ENCODE measurements around the gene KCNIP3. TPM values are rescaled to one million over a fixed set of nuclear protein-coding genes. Genes with fewer than 3 reads are reported as not detected.
A peak's percentile ranks its signal among the peaks of the same experiment; 100 is the strongest.

The KCNIP3 gene
- total and polyA plus RNA-seq, 2 donors (not counting 1 experiment from before 2014, with no cell fraction given): not detected

DNA sequence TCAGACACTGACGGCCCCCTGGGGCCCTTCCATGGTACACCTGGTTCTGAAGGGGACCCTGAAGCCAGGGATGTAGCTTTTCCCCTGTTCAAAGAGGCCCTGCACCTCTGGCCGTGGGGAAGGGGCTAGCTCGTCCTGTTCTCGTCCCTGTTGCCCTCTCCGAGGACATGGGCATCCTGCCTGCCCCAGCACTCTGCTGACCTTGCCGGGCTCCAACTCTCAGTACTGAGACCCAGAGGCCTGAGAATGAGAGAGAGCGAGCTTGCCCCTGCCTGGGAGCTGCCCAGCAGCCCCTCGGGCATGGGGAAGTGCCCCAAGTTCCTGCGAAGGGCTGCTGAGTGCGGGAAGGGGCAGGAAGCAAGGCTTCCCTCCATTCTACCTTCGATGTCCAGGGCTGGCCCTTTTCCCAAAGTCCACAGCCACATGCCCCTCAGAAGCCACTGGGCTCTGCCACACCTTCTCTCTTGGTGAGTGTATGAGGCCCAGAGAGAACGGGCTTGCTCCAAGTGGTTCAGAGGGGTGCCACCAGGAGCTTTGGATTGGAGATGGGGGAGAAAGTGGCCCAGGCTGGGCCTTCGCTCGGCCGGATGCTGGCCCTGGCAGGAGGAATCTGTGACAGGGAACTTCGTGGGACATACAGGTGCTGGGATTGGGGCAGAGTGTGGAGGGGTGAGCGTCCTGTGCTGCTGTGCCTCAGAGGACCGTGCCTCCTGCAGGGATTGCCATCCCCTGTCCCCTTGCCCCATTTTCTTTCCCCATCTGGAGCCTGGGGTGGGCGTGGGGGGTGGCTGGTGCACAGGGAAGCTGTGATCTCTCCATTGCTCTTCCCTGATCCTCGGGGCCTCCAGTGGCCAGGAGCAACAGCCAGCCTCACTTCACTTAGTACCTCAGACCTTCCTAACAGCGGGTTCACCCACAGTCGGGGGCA is 50.8 kb downstream of the KCNIP3 start:
- ChIA-PET CTCF (no interaction called here), POLR2A (no interaction called here)
- H4K20me1 ChIP-seq (ENCODE audit: control insufficient read depth, insufficient read depth, low read length, poor library complexity, severe bottlenecking): no peaks in the 10 kb centered on the region
- H3K27me3 ChIP-seq (replicated peaks in 1 of 4; ENCODE audit: control extremely low read depth in 1 of 4, control insufficient read depth in 3 of 4, insufficient read depth in 4 of 4, low read length in 3 of 4): peaks cover 0 to 45% (median 12%) of the 10 kb centered on the region in 4 experiments
- no peaks in the 10 kb centered on the region for H3K9me3 Mint-ChIP-seq (ENCODE audit: insufficient read depth)
- H3K4me1 ChIP-seq (ENCODE audit: control insufficient read depth in 2 of 2, insufficient read depth in 2 of 2, low read length in 2 of 2): peaks cover 11% of the 10 kb centered on the region in 2 donors
- H3K4me3 ChIP-seq (ENCODE audit: control extremely low read depth in 1 of 5, extremely low read depth in 1 of 5, insufficient read depth in 1 of 5, low read depth in 2 of 5, low read length in 4 of 5): no peak overlapping the region
- H3K4me2 ChIP-seq (replicated peaks; ENCODE audit: low read depth, low read length, poor library complexity, severe bottlenecking): no peak overlapping the region
- H2AFZ ChIP-seq (ENCODE audit: insufficient read depth, low read depth, low read length, poor library complexity, severe bottlenecking): no peak overlapping the region
- peak overlapping the region; percentile 59 for H3K4me3 Mint-ChIP-seq
- no peaks in the 10 kb centered on the region for H3K36me3 ChIP-seq (replicated peaks in 1 of 2; ENCODE audit: control extremely low read depth in 1 of 2, control insufficient read depth in 1 of 2, extremely low read depth in 1 of 2, insufficient read depth in 2 of 2, low read length in 1 of 2)
- no peak overlapping the region for H3K9ac ChIP-seq (ENCODE audit: low read length)
- H3K27ac ChIP-seq (ENCODE audit: low read length in 2 of 2): no peak overlapping the region
- peaks cover 0 to 4% (median 0%) of the 10 kb centered on the region in 3 donors for H3K9me3 ChIP-seq (ENCODE audit: control extremely low read depth in 1 of 3, control insufficient read depth in 2 of 3, insufficient read depth in 1 of 3, low read length in 2 of 3)
- H3K4me1 Mint-ChIP-seq: peaks cover 11% of the 10 kb centered on the region
- WGBS (ENCODE audit: insufficient coverage): 75% methylated on average over 10 of the region's 22 CpGs
- DNase-seq (no peak), ATAC-seq (ENCODE audit: low read depth) (no peak)
- H3K27ac Mint-ChIP-seq: no peak overlapping the region
- TF ChIP-seq EZH2 (IDR thresholded peaks at IDR 0.05; ENCODE audit: borderline replicate concordance, insufficient read depth, low read depth, low read length, poor library complexity, severe bottlenecking) (no peak), CTCF (IDR thresholded peaks at IDR 0.05) (no peak)
- peaks cover 35% of the 10 kb centered on the region for H3K27me3 Mint-ChIP-seq
- intact Hi-C loops (cut with micrococcal nuclease): no loop called here
- no peaks in the 10 kb centered on the region for H3K79me2 ChIP-seq (ENCODE audit: control insufficient read depth, insufficient read depth, low read length)

Measured in B cell (primary cell).